Right lobe of liver (tissue), 4 donors: ENCODE results near the gene RTN3.
A peak's percentile ranks its signal among the peaks of the same experiment; 100 is the strongest.

Experiments used
- CTCF ChIP-seq, 4 donors: fragments of 200-600 bp in 3 of 4; fragments of 450-650 bp in 1 of 4; IDR thresholded peaks; one replicate each; pipeline versions ENCODE4 v1.5.1 to v1.8.0; 2016 to 2022; ENCODE audit warnings: antibody characterized with exemption in 4 of 4, mild to moderate bottlenecking in 2 of 4
- POLR2A ChIP-seq: fragments of 450-650 bp; IDR thresholded peaks from one replicate; pipeline ENCODE4 v1.6.1; 2017; ENCODE audit warnings: antibody characterized with exemption, mild to moderate bottlenecking
- donor health status: DM: no; HTN: no; CAD: no.
- donor health status: DM: no; HTN: no; CAD: no.
- donor health status: DM: no; HTN: yes; CAD: no.

- peak in 3 of 4 donors; percentile 15 to 32 (median 20) for TF ChIP-seq CTCF (IDR thresholded peaks at IDR 0.05)
- no peak for TF ChIP-seq POLR2A
Observed at GRCh38 chr11:63641727-63642126, 39.6 kb upstream of the RTN3 start.
